NCI-H2196 (cell line): ENCODE measurements around the gene USP12.

Experiments
- DNase-seq: peaks from one replicate; lab custom pipeline; 2025; ENCODE audit not compliant: unreplicated experiment; lab: John Stamatoyannopoulos, UW

USP12 gene

GRCh38 chr13:27038323-27038722, 133.3 kb downstream of the USP12 start:
- DNase-seq: no peak

- no peak for DNase-seq
Observed at GRCh38 chr13:27037571-27037970, 134.0 kb downstream of the USP12 start.

- no peak for DNase-seq
Observed at GRCh38 chr13:27037171-27037570, 134.4 kb downstream of the USP12 start.

GRCh38 chr13:27036236-27036981, 135.2 kb downstream of the USP12 start:
- no peak for DNase-seq

- DNase-seq: no peak
Observed at GRCh38 chr13:27035892-27036235, 135.7 kb downstream of the USP12 start.

- DNase-seq: no peak
Observed at GRCh38 chr13:27034678-27035111, 136.9 kb downstream of the USP12 start.

- DNase-seq: no peak
Observed at GRCh38 chr13:27028683-27029480, 142.7 kb downstream of the USP12 start.

GRCh38 chr13:27027086-27027667, 144.4 kb downstream of the USP12 start:
- DNase-seq: no peak

- DNase-seq: no peak
Observed at GRCh38 chr13:27026396-27026795, 145.2 kb downstream of the USP12 start.

GRCh38 chr13:27024776-27025492, 146.7 kb downstream of the USP12 start:
- no peak for DNase-seq

- DNase-seq: no peak
Observed at GRCh38 chr13:27024074-27024461, 147.5 kb downstream of the USP12 start.

GRCh38 chr13:27023385-27024073, 148.1 kb downstream of the USP12 start:
- DNase-seq: no peak

- DNase-seq: peak; percentile 27
Observed at GRCh38 chr13:27022571-27023311, 148.9 kb downstream of the USP12 start.

GRCh38 chr13:27020415-27020814, 151.2 kb downstream of the USP12 start:
- no peak for DNase-seq

GRCh38 chr13:27018882-27019281, 152.7 kb downstream of the USP12 start:
- DNase-seq: no peak

- DNase-seq: no peak
Observed at GRCh38 chr13:27018344-27018861, 153.2 kb downstream of the USP12 start.

GRCh38 chr13:27016875-27017274, 154.7 kb downstream of the USP12 start:
- no peak for DNase-seq
